H9 (cell line): ENCODE data around the gene ENTPD1. TPM values are rescaled to one million over a fixed set of nuclear protein-coding genes. Genes with fewer than 3 reads are reported as not detected.

Experiments used
- DNase-seq: peaks from one replicate; pipeline ENCODE4 v3.0.0-alpha.2; 2017
- H2AFZ ChIP-seq: one replicate; pipeline ENCODE4 v1.6.1; 2013; ENCODE audit warnings: mild to moderate bottlenecking, low read length, control low read depth, moderate library complexity
- H2AK5ac ChIP-seq: 2 replicates; pipeline ENCODE4 v1.6.1; 2013; ENCODE audit warnings: low read length, control low read depth, mixed read lengths; ENCODE audit not compliant: insufficient read length
- H2BK120ac ChIP-seq: one replicate; pipeline ENCODE4 v1.6.1; 2013; ENCODE audit warnings: low read depth, mild to moderate bottlenecking, low read length, control low read depth, inconsistent platforms; ENCODE audit not compliant: poor library complexity, severe bottlenecking
- H2BK12ac ChIP-seq: 2 replicates; pipeline ENCODE4 v1.6.1; 2013; ENCODE audit warnings: low read length, control low read depth, mixed read lengths, low read depth; ENCODE audit not compliant: insufficient read length
- H2BK15ac ChIP-seq: 2 replicates; pipeline ENCODE4 v1.6.1; 2013; ENCODE audit warnings: low read depth, low read length, control low read depth
- H2BK20ac ChIP-seq: one replicate; pipeline ENCODE4 v1.6.1; 2013; ENCODE audit warnings: low read depth, mild to moderate bottlenecking, low read length, control low read depth, inconsistent platforms; ENCODE audit not compliant: poor library complexity, severe bottlenecking
- H2BK5ac ChIP-seq: 2 replicates; pipeline ENCODE4 v1.6.1; 2013; ENCODE audit warnings: low read length, control low read depth, mixed read lengths; ENCODE audit not compliant: insufficient read length
- H3K14ac ChIP-seq: 2 replicates; pipeline ENCODE4 v1.6.1; 2013; ENCODE audit warnings: low read length, control low read depth; ENCODE audit not compliant: insufficient read depth
- H3K18ac ChIP-seq: 2 replicates; pipeline ENCODE4 v1.6.1; 2013; ENCODE audit warnings: low read depth, mild to moderate bottlenecking, mixed read lengths, low read length, control low read depth; ENCODE audit not compliant: insufficient read length
- H3K23ac ChIP-seq: 2 replicates; pipeline ENCODE4 v1.6.1; 2013; ENCODE audit warnings: low read length, control low read depth, mixed read lengths, low read depth; ENCODE audit not compliant: insufficient read length
- H3K23me2 ChIP-seq: 2 replicates; pipeline ENCODE4 v1.6.1; 2013; ENCODE audit warnings: low read depth, mild to moderate bottlenecking, mixed read lengths, low read length, control low read depth; ENCODE audit not compliant: insufficient read length, poor library complexity, severe bottlenecking
- H3K27ac ChIP-seq: 2 replicates; pipeline ENCODE4 v1.5.1; 2013; ENCODE audit warnings: low read length, control low read depth, mixed read lengths, low read depth; ENCODE audit not compliant: insufficient read length
- H3K27me3 ChIP-seq: 2 replicates; pipeline ENCODE4 v1.6.1; 2013; ENCODE audit warnings: low read length, control low read depth, inconsistent platforms; ENCODE audit not compliant: insufficient read depth
- H3K4ac ChIP-seq: 2 replicates; pipeline ENCODE4 v1.6.1; 2013; ENCODE audit warnings: low read depth, mild to moderate bottlenecking, control low read depth, inconsistent platforms, low read length, moderate library complexity
- H3K4me1 ChIP-seq: 2 replicates; pipeline ENCODE4 v1.6.1; 2013; ENCODE audit warnings: low read length, control low read depth, inconsistent platforms; ENCODE audit not compliant: insufficient read depth
- H3K4me2 ChIP-seq: 2 replicates; pipeline ENCODE4 v1.6.1; 2013; ENCODE audit warnings: low read length, control low read depth, mixed read lengths; ENCODE audit not compliant: insufficient read length, insufficient read depth
- H3K56ac ChIP-seq: 2 replicates; pipeline ENCODE4 v1.6.1; 2013; ENCODE audit warnings: low read depth, mild to moderate bottlenecking, mixed read lengths, low read length, control low read depth; ENCODE audit not compliant: insufficient read length
- H3K79me1 ChIP-seq: 2 replicates; pipeline ENCODE4 v1.6.1; 2013; ENCODE audit warnings: low read depth, mild to moderate bottlenecking, moderate library complexity, low read length, control low read depth, inconsistent platforms; ENCODE audit not compliant: insufficient read depth, poor library complexity, severe bottlenecking
- H3K79me2 ChIP-seq: 2 replicates; pipeline ENCODE4 v1.6.1; 2013; ENCODE audit warnings: low read length, control low read depth, inconsistent platforms; ENCODE audit not compliant: insufficient read depth
- H3K9ac ChIP-seq: 2 replicates; pipeline ENCODE4 v1.6.1; 2013; ENCODE audit warnings: low read length, control low read depth, mixed read lengths; ENCODE audit not compliant: insufficient read length; ENCODE audit errors: extremely low read depth
- H3K9me3 ChIP-seq: one replicate; pipeline ENCODE4 v1.6.1; 2013; ENCODE audit warnings: low read depth, low read length, inconsistent platforms; ENCODE audit not compliant: control insufficient read depth
- H3T11ph ChIP-seq: one replicate; pipeline ENCODE4 v1.6.1; 2013; ENCODE audit warnings: mild to moderate bottlenecking, low read length, control low read depth, inconsistent platforms
- H4K20me1 ChIP-seq: one replicate; pipeline ENCODE4 v1.6.1; 2013; ENCODE audit not compliant: control insufficient read depth, insufficient read length, insufficient read depth
- H4K5ac ChIP-seq: 2 replicates; pipeline ENCODE4 v1.6.1; 2013; ENCODE audit warnings: low read depth, mild to moderate bottlenecking, mixed read lengths, low read length, control low read depth; ENCODE audit not compliant: insufficient read length
- H4K8ac ChIP-seq: replicated peaks from 2 replicates; pipeline ENCODE4 v1.6.1; 2013; ENCODE audit warnings: low read length, control low read depth, mixed read lengths, low read depth; ENCODE audit not compliant: insufficient read length
- H4K91ac ChIP-seq: 2 replicates; pipeline ENCODE4 v1.6.1; 2013; ENCODE audit warnings: low read depth, mild to moderate bottlenecking, moderate library complexity, mixed read lengths, low read length, control low read depth; ENCODE audit not compliant: insufficient read length
- H3K27ac Mint-ChIP-seq, 3 experiments: 2 replicates in 2 of 3; 3 replicates in 1 of 3; pipeline ENCODE4 v1.8.0; 2020 to 2021; ENCODE audit warnings: mixed read lengths in 3 of 3, mild to moderate bottlenecking in 1 of 3, moderate library complexity in 1 of 3
- H3K27me3 Mint-ChIP-seq: 2 replicates; pipeline ENCODE4 v1.8.0; 2021; ENCODE audit warnings: low read depth, mild to moderate bottlenecking, moderate library complexity, mixed read lengths
- H3K36me3 Mint-ChIP-seq, 3 experiments: 2 replicates in 2 of 3; 3 replicates in 1 of 3; pipeline ENCODE4 v1.8.0; 2020 to 2021; ENCODE audit warnings: low read depth in 3 of 3, mixed read lengths in 3 of 3; ENCODE audit not compliant: insufficient read depth in 1 of 3
- H3K4me1 Mint-ChIP-seq, 2 experiments: 2 replicates each; pipeline ENCODE4 v1.8.0; 2020; ENCODE audit warnings: mixed read lengths in 2 of 2
- H3K4me3 Mint-ChIP-seq, 2 experiments: 2 replicates in 1 of 2; 3 replicates in 1 of 2; pipeline ENCODE4 v1.8.0; 2020 to 2021; ENCODE audit warnings: mild to moderate bottlenecking in 2 of 2, mixed read lengths in 2 of 2, moderate library complexity in 1 of 2
- H3K9me3 Mint-ChIP-seq, 2 experiments: 2 replicates in 1 of 2; 3 replicates in 1 of 2; pipeline ENCODE4 v1.8.0; 2020; ENCODE audit warnings: mild to moderate bottlenecking in 2 of 2, mixed read lengths in 2 of 2, moderate library complexity in 1 of 2
- CTCF ChIP-seq: fragments of 200-600 bp; sonication (generic); conservative IDR thresholded peaks from 3 replicates; pipeline ENCODE4 v1.8.0; 2021; ENCODE audit warnings: antibody characterized with exemption, mild to moderate bottlenecking
- WGBS: extraction: QIAGEN DNeasy Blood & Tissue Kit; methylation state at CpG from one replicate; pipeline ENCODE4 v1.1.7; 2013; ENCODE audit warnings: missing lambda C conversion rate, low lambda C conversion rate, mixed read lengths; ENCODE audit not compliant: insufficient read length; ENCODE audit errors: extremely low coverage; 5-methylcytosine and 5-hydroxymethylcytosine counted together
- total RNA-seq: library from RNA; stranded (reverse); gene quantifications from 2 replicates; pipeline ENCODE4 v1.2.1, GENCODE V29; 2021

The ENTPD1 gene
- total RNA-seq, 1 experiment from 2014 or later: 1.9 TPM

GRCh38 chr10:95834406-95834805 lies 78.4 kb downstream of the ENTPD1 start:
- no peak overlapping the region for H3K27ac ChIP-seq
- no peaks in the 10 kb centered on the region for H4K20me1 ChIP-seq
- WGBS: no CpG with 5 or more reads among the region's 3 CpGs
- no peak overlapping the region for H3K27ac Mint-ChIP-seq
- no peak overlapping the region for H2AFZ ChIP-seq
- no peak overlapping the region for H2BK15ac ChIP-seq
- no peaks in the 10 kb centered on the region for H3K9me3 ChIP-seq
- no peak overlapping the region for H3K18ac ChIP-seq
- no peak overlapping the region for H2BK20ac ChIP-seq
- no peak overlapping the region for H4K5ac ChIP-seq
- no peak overlapping the region for H3K4me3 Mint-ChIP-seq
- no peaks in the 10 kb centered on the region for H3K27me3 ChIP-seq
- H3K36me3 Mint-ChIP-seq: no peaks in the 10 kb centered on the region
- no peak overlapping the region for H3K23ac ChIP-seq
- no peak overlapping the region for H2BK120ac ChIP-seq
- H3K23me2 ChIP-seq: no peaks in the 10 kb centered on the region
- no peaks in the 10 kb centered on the region; a peak in 1 of 5 replicates for H3K9me3 Mint-ChIP-seq
- H3K79me2 ChIP-seq: no peaks in the 10 kb centered on the region
- H3K4me1 ChIP-seq: no peaks in the 10 kb centered on the region
- no peak overlapping the region for H3K4ac ChIP-seq
- no peak overlapping the region for H3K14ac ChIP-seq
- TF ChIP-seq CTCF: no peak
- no peak overlapping the region for H2AK5ac ChIP-seq
- no peak overlapping the region for H3K9ac ChIP-seq
- H3K27me3 Mint-ChIP-seq: no peaks in the 10 kb centered on the region
- no peak overlapping the region for H3K4me2 ChIP-seq
- no peak overlapping the region for H2BK12ac ChIP-seq
- H4K8ac ChIP-seq: no peak overlapping the region
- no peak overlapping the region for H4K91ac ChIP-seq
- H3K4me1 Mint-ChIP-seq: peaks cover 9 to 11% of the 10 kb centered on the region in 2 experiments
- no peak overlapping the region for H3T11ph ChIP-seq
- DNase-seq: no peak
- no peak overlapping the region for H3K56ac ChIP-seq
- no peak overlapping the region for H2BK5ac ChIP-seq
- H3K79me1 ChIP-seq: no peaks in the 10 kb centered on the region
